HepG2 (cell line): ENCODE data around the gene RRBP1. TPM values are rescaled to one million over a fixed set of nuclear protein-coding genes. Genes with fewer than 3 reads are reported as not detected.

Source experiments
- ATAC-seq: fragments of 200-7000 bp; cut with Tn5 transposase; 3 replicates; pipeline ENCODE4 v1.9.1; 2020; ENCODE audit warnings: mild to moderate bottlenecking, moderate library complexity
- BruUV-seq: library from RNA; stranded (reverse); fragments of 400-500 nt; replicated peaks from 2 replicates; lab custom pipeline; 2021; lab: Mats Ljungman, UMichigan
- CTCF ChIA-PET: fragments of 300-600 bp; formaldehyde crosslinking; extraction: SDS; loops from one replicate; lab custom pipeline; 2021; ENCODE audit warnings: low total read pairs, inconsistent platforms, low intra/inter-chr PET ratio; lab: Yijun Ruan, JAX
- POLR2A ChIA-PET: fragments of 350-600 bp; sonication (Branson Sonifier 250); formaldehyde crosslinking; loops from one replicate; lab custom pipeline; 2020; ENCODE audit warnings: antibody characterized with exemption, inconsistent platforms; lab: Yijun Ruan, JAX
- DNase-seq: peaks from one replicate; pipeline ENCODE4 v3.0.0-alpha.2; 2015; ENCODE audit warnings: low spot score
- FAIRE-seq: peaks from 3 replicates; lab custom pipeline; 2011; peaks lifted over from hg19 to GRCh38; lab: Jason Lieb, UNC
- H2AFZ ChIP-seq: one replicate; pipeline ENCODE4 v1.6.1; 2011; ENCODE audit warnings: low read length, inconsistent platforms
- H3K27ac ChIP-seq: fragments of 300-600 bp; 3 replicates; pipeline ENCODE4 v1.8.0; 2011; ENCODE audit warnings: mixed run types, mild to moderate bottlenecking, mixed read lengths, low read length, inconsistent platforms; ENCODE audit not compliant: insufficient read depth; ENCODE audit errors: extremely low read length
- H3K27me3 ChIP-seq, 2 experiments: fragments of 200-600 bp in 1 of 2; 2 replicates in 1 of 2; 3 replicates in 1 of 2; pipeline versions ENCODE4 v1.6.0 to v1.8.0; 2011; ENCODE audit warnings: low read length in 2 of 2, mild to moderate bottlenecking in 2 of 2, moderate library complexity in 2 of 2, inconsistent platforms in 1 of 2; ENCODE audit not compliant: insufficient read depth in 2 of 2, control insufficient read depth in 1 of 2
- H3K36me3 ChIP-seq, 2 experiments: fragments of 200-600 bp in 1 of 2; replicated peaks in 1 of 2; 2 replicates in 1 of 2; 3 replicates in 1 of 2; pipeline versions ENCODE4 v1.5.1 to v1.8.0; 2011; ENCODE audit warnings: low read length in 2 of 2, inconsistent platforms in 1 of 2; ENCODE audit not compliant: insufficient read depth in 2 of 2, control insufficient read depth in 1 of 2
- H3K4me1 ChIP-seq: 2 replicates; pipeline ENCODE4 v1.5.1; 2012; ENCODE audit warnings: low read length, inconsistent platforms; ENCODE audit not compliant: insufficient read depth
- H3K4me2 ChIP-seq: 2 replicates; pipeline ENCODE4 v1.6.0; 2011; ENCODE audit warnings: low read depth, low read length, inconsistent platforms
- H3K4me3 ChIP-seq, 3 experiments: fragments of 200-600 bp in 1 of 3; sonication (generic), shearing (Covaris generic) in 1 of 3; replicated peaks in 1 of 3; 2 replicates each; pipeline ENCODE4 v1.5.1; 2011 to 2016; ENCODE audit warnings: low read length in 3 of 3, inconsistent platforms in 2 of 3, low read depth in 2 of 3, mild to moderate bottlenecking in 2 of 3, control low read depth in 1 of 3, mixed read lengths in 1 of 3; ENCODE audit not compliant: insufficient read depth in 1 of 3
- H3K79me2 ChIP-seq: one replicate; pipeline ENCODE4 v1.6.1; 2011; ENCODE audit warnings: low read length, inconsistent platforms; ENCODE audit not compliant: insufficient read depth
- H3K9ac ChIP-seq: 2 replicates; pipeline ENCODE4 v1.6.0; 2011; ENCODE audit warnings: mild to moderate bottlenecking, low read depth, low read length, inconsistent platforms; ENCODE audit not compliant: insufficient read depth
- H3K9me3 ChIP-seq: 2 replicates; pipeline ENCODE4 v1.5.1; 2012; ENCODE audit warnings: mild to moderate bottlenecking, low read length
- H4K20me1 ChIP-seq: 2 replicates; pipeline ENCODE4 v1.6.0; 2011; ENCODE audit warnings: inconsistent platforms, mild to moderate bottlenecking, low read length, moderate library complexity; ENCODE audit not compliant: insufficient read depth
- DBP ChIP-seq: sonication (generic); formaldehyde crosslinking; IDR thresholded peaks from 2 replicates; pipeline ENCODE4 v1.4.0; 2020; ENCODE audit warnings: missing genetic modification reagents; ENCODE audit errors: not compliant biosample characterization
- SOX13 ChIP-seq, 3 experiments: fragments of 450-650 bp in 1 of 3; sonication (generic) in 1 of 3; formaldehyde crosslinking in 1 of 3; IDR thresholded peaks in 2 of 3; conservative IDR thresholded peaks in 1 of 3; 2 replicates each; pipeline versions ENCODE4 v1.5.0 to v1.6.1; 2016 to 2020; ENCODE audit warnings: antibody characterized with exemption in 1 of 3, mild to moderate bottlenecking in 1 of 3, missing compliant biosample characterization in 1 of 3, missing genetic modification reagents in 1 of 3, moderate library complexity in 1 of 3
- ZHX1 ChIP-seq: sonication (generic); formaldehyde crosslinking; IDR thresholded peaks from 2 replicates; pipeline ENCODE4 v1.8.1; 2022; ENCODE audit warnings: low read depth, mild to moderate bottlenecking, missing genetic modification reagents
- ZNF770 ChIP-seq: sonication (generic); formaldehyde crosslinking; IDR thresholded peaks from 2 replicates; pipeline ENCODE4 v1.5.0; 2020; ENCODE audit warnings: mild to moderate bottlenecking, missing genetic modification reagents
- WGBS: methylation state at CpG from one replicate; pipeline ENCODE4 v1.1.6; 2017; ENCODE audit warnings: low lambda C conversion rate; 5-methylcytosine and 5-hydroxymethylcytosine counted together
- in situ Hi-C: cut with HindIII; loops from 2 replicates; pipeline ENCODE4 v1.10.0; 2017; ENCODE audit warnings: low pct_unique_long_range_greater_than_20kb; ENCODE audit not compliant: extremely low pct_ligation_motif_present
- intact Hi-C: fragments of 100-400 bp; cut with micrococcal nuclease; formaldehyde crosslinking; loops from one replicate; pipeline ENCODE4 v1.10.0; 2022; ENCODE audit not compliant: unreplicated experiment
- polyA plus RNA-seq, 8 experiments: library from polyadenylated mRNA; depleted of rRNA in 3 of 8; stranded (reverse) in 7 of 8; unstranded in 1 of 8; fragments of >200 nt; fragmentation: Illumina TruSeq in 4 of 8; extraction: Trizol in 4 of 8; gene quantifications; 2 replicates each; pipeline versions ENCODE4 v1.2.1 to v1.2.3, GENCODE V29; 2011 to 2016; ENCODE audit warnings: low read depth in 4 of 8, missing spikeins in 1 of 8, mixed read lengths in 1 of 8; ENCODE audit not compliant: insufficient read depth in 1 of 8
- total RNA-seq, 5 experiments: library from RNA; depleted of rRNA; stranded (reverse); fragments of >200 nt; fragmentation: Illumina TruSeq; extraction: Trizol; gene quantifications; 2 replicates each; pipeline ENCODE4 v1.2.3, GENCODE V29; 2016; ENCODE audit warnings: low read depth in 1 of 5

RRBP1 gene
- total and polyA plus RNA-seq, 2 of the 13 experiments (the other 11 are each of a cell fraction or from before 2014, with no cell fraction given): 150 to 222 TPM

GRCh38 chr20:17568045-17568788, 113.8 kb downstream of the RRBP1 start:
- no peak for ATAC-seq
- 0 out of 2 replicates have a peak, but pooled peaks have one; percentile 4 for TF ChIP-seq ZNF770 (CRISPR knock-in tag)
- TF ChIP-seq SOX13 (IDR thresholded peaks at IDR 0.05): no peak
- no peak for TF ChIP-seq SOX13 (CRISPR knock-in tag; conservative IDR thresholded peaks at IDR 0.05 in 1 of 2, IDR thresholded peaks at IDR 0.05 in 1 of 2)
- TF ChIP-seq ZHX1 (CRISPR knock-in tag): 0 out of 2 replicates have a peak, but pooled peaks have one; percentile 7
- peak; percentile 8 for TF ChIP-seq DBP (CRISPR knock-in tag)
- TF ChIP-seq, all 625 proteins: peak for 3
- no peak for FAIRE-seq
- BruUV-seq: no TSS peak
- intact Hi-C loops (no loop called here), in situ Hi-C loops (no loop called here)
- H2AFZ ChIP-seq: no peak overlapping the region
- H3K4me2 ChIP-seq: peak overlapping the region; percentile 73
- CTCF ChIA-PET: interaction anchor here (2.9 kb wide), 1 partner anchor 31 kb away, joined by 13 read pairs; no protein-coding TSS in a partner anchor
- peaks cover 28% of the 10 kb centered on the region for H3K79me2 ChIP-seq
- WGBS: 57% methylated on average over 6 of the region's 6 CpGs
- H3K36me3 ChIP-seq: no peaks in the 10 kb centered on the region
- peak overlapping the region; percentile 61; the same call in 1 of the 2 replicates for H3K9ac ChIP-seq
- peak overlapping the region; percentile 6 for H3K27ac ChIP-seq
- peaks cover 8% of the 10 kb centered on the region; the same call in 1 of the 2 replicates for H4K20me1 ChIP-seq
- no peaks in the 10 kb centered on the region; a peak in 1 of 5 replicates for H3K27me3 ChIP-seq
- H3K9me3 ChIP-seq: no peaks in the 10 kb centered on the region
- POLR2A ChIA-PET: no interaction called here
- DNase-seq: no peak
- H3K4me1 ChIP-seq: peaks cover 40% of the 10 kb centered on the region
- peak overlapping the region; percentile 64 to 100 (median 94); a peak in 5 of 6 replicates for H3K4me3 ChIP-seq
